Effector memory CD4-positive, alpha-beta T cell (primary cell): Measurements from ENCODE around the gene FKBP11.
"Not testable (repeated sequence)": the region's sequence is repeated elsewhere in the genome, so short reads cannot be mapped to it uniquely, and the experiment has no call there.

Source experiments
- DNase-seq, 3 donors: peaks; one replicate each; pipeline ENCODE4 v3.0.0-alpha.2; 2020
- H3K27ac ChIP-seq: 2 replicates; pipeline ENCODE4 v1.7.0; 2013; ENCODE audit warnings: mild to moderate bottlenecking, low read length, moderate library complexity; ENCODE audit not compliant: insufficient read depth, poor library complexity, severe bottlenecking
- H3K27me3 ChIP-seq: replicated peaks from 2 replicates; pipeline ENCODE4 v1.7.0; 2013; ENCODE audit warnings: mild to moderate bottlenecking, low read length; ENCODE audit not compliant: insufficient read depth, control insufficient read depth, poor library complexity, severe bottlenecking
- H3K36me3 ChIP-seq: 2 replicates; pipeline ENCODE4 v1.7.0; 2013; ENCODE audit warnings: mild to moderate bottlenecking, low read length, moderate library complexity; ENCODE audit not compliant: control insufficient read depth, insufficient read depth
- H3K4me1 ChIP-seq: 2 replicates; pipeline ENCODE4 v1.7.0; 2013; ENCODE audit warnings: low read length, mild to moderate bottlenecking; ENCODE audit not compliant: control insufficient read depth, insufficient read depth, poor library complexity, severe bottlenecking
- H3K4me3 ChIP-seq: 2 replicates; pipeline ENCODE4 v1.7.0; 2013; ENCODE audit warnings: low read length, low read depth, mild to moderate bottlenecking; ENCODE audit not compliant: insufficient read depth, poor library complexity, severe bottlenecking
- H3K9me3 ChIP-seq: 2 replicates; pipeline ENCODE4 v1.7.0; 2013; ENCODE audit warnings: mild to moderate bottlenecking, low read length, moderate library complexity; ENCODE audit not compliant: control insufficient read depth

Gene FKBP11

DNA sequence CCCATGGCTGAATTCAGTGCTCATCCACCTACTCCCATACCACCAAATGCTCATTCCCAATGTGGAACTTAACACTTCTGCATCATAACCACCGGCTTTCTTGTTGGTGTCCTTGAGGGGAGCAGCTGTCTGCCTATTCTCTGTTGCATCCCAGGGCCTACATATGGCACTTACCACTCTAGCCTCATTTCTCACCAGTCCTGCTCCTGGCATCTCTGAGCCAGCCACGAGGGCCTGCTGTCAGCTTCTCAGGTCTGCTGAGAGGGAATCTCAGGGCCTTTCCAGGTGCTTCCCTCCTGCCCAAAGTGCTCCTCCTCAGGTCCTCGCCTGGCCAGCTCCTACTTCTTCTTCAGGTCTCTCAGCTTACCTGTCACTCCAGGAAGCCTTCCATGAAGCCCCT is 35.6 kb downstream of the FKBP11 start:
- no peak for DNase-seq

DNA sequence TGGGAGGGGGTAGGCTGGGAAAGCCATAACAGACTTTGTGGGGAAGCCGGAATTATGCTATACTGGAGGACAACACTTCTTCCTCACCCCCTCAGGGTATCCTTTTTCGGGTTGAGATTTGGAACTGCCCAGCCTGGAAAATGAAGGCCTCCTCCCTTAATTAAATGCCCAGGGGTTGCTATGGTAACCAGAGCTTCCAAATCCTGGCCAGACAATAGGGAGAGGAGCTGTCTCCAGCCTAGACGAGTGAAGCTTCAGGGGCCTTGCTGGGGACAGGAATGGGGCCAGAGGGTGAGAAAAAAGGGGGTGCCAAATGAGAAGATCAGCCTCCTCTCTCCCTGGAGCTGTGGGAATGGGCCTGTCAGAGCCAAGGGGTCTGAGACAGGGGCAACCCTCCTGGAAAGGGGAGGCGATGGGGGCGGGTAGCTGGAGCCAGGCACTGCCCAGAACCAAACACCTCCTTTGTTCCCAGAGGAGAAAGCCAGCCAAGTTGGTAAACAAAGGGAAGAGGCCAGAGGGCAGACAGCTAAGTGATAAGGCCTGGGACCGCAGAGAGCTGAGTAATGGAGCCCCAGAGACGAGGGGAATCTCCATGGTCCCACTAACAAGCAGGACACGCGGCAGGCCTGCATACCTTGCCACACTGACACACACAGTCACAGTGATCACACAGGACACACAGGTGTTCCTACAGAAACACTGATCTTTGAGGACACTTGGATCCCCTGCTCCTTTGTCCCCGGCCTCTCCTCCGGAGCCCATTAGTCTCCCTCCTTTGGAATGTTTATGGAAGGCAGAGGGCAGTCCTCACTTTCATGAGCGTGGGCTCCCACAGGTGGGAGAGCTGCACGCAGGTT is 41.8 kb downstream of the FKBP11 start:
- no peak for DNase-seq
- no peaks in the 10 kb centered on the region for H3K9me3 ChIP-seq
- H3K4me3 ChIP-seq: no peak overlapping the region
- H3K27me3 ChIP-seq: peaks cover 6% of the 10 kb centered on the region
- no peak overlapping the region for H3K27ac ChIP-seq
- no peaks in the 10 kb centered on the region for H3K4me1 ChIP-seq
- no peaks in the 10 kb centered on the region for H3K36me3 ChIP-seq

More for the DNA sequence above, 35.6 kb downstream of the FKBP11 start:
- Histone ChIP-seq H3K4me1 (peaks cover 8% of the 10 kb centered on the region), H3K9me3 (no peaks in the 10 kb centered on the region), H3K4me3 (no peak overlapping the region), H3K36me3 (no peaks in the 10 kb centered on the region), H3K27me3 (peaks cover 13% of the 10 kb centered on the region), H3K27ac (no peak overlapping the region)

DNA sequence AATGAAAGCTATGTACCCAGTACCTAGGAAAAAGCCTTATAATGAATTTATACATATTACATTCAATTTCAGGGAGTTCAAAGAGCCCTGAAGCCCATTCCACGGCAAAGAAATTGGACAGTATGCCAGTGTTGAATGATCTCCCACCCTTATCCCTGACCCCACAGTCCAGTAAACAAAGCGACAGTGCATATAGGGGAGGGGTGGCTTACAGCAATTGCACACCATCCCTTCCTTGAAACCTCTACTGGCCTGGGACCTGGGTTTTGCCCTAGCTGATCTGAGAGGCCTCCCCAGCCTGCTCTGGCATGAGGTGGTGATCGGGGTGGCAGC is 42.4 kb downstream of the FKBP11 start:
- Histone ChIP-seq H3K4me3 (no peak overlapping the region), H3K36me3 (no peaks in the 10 kb centered on the region), H3K9me3 (no peaks in the 10 kb centered on the region), H3K27me3 (peaks cover 6% of the 10 kb centered on the region), H3K4me1 (no peaks in the 10 kb centered on the region), H3K27ac (no peak overlapping the region)
- DNase-seq: no peak

- no peaks in the 10 kb centered on the region for H3K4me1 ChIP-seq
- peaks cover 6% of the 10 kb centered on the region for H3K27me3 ChIP-seq
- H3K4me3 ChIP-seq: no peak overlapping the region
- DNase-seq: no peak
- no peak overlapping the region for H3K27ac ChIP-seq
- no peaks in the 10 kb centered on the region for H3K9me3 ChIP-seq
- H3K36me3 ChIP-seq: no peaks in the 10 kb centered on the region
These were observed 43.0 kb downstream of the FKBP11 start for GRCh38 chr12:48882315-48882687.

GRCh38 chr12:48881686-48882314 is 43.5 kb downstream of the FKBP11 start:
- H3K36me3 ChIP-seq: no peaks in the 10 kb centered on the region

GRCh38 chr12:48880647-48881046 is 44.6 kb downstream of the FKBP11 start:
- H3K27me3 ChIP-seq: peaks cover 6% of the 10 kb centered on the region
- no peaks in the 10 kb centered on the region for H3K4me1 ChIP-seq
- no peaks in the 10 kb centered on the region for H3K9me3 ChIP-seq
- H3K27ac ChIP-seq: no peak overlapping the region
- DNase-seq: no peak
- H3K36me3 ChIP-seq: no peaks in the 10 kb centered on the region
- H3K4me3 ChIP-seq: no peak overlapping the region

More at GRCh38 chr12:48881686-48882314, 43.5 kb downstream of the FKBP11 start:
- DNase-seq: no peak
- Histone ChIP-seq H3K4me1 (no peaks in the 10 kb centered on the region), H3K4me3 (no peak overlapping the region), H3K9me3 (no peaks in the 10 kb centered on the region), H3K27me3 (peaks cover 6% of the 10 kb centered on the region), H3K27ac (no peak overlapping the region)

GRCh38 chr12:48878548-48878947 is 46.7 kb downstream of the FKBP11 start:
- peaks cover 6% of the 10 kb centered on the region for H3K27me3 ChIP-seq
- H3K4me3 ChIP-seq: no peak overlapping the region
- H3K36me3 ChIP-seq: no peaks in the 10 kb centered on the region
- H3K27ac ChIP-seq: no peak overlapping the region
- H3K4me1 ChIP-seq: no peaks in the 10 kb centered on the region
- no peaks in the 10 kb centered on the region for H3K9me3 ChIP-seq
- no peak for DNase-seq

- Histone ChIP-seq H3K9me3 (no peaks in the 10 kb centered on the region), H3K27me3 (peaks cover 6% of the 10 kb centered on the region), H3K4me1 (no peaks in the 10 kb centered on the region), H3K36me3 (no peaks in the 10 kb centered on the region), H3K4me3 (no peak overlapping the region), H3K27ac (no peak overlapping the region)
- no peak for DNase-seq
These were observed 49.3 kb downstream of the FKBP11 start for GRCh38 chr12:48875944-48876515.

DNA sequence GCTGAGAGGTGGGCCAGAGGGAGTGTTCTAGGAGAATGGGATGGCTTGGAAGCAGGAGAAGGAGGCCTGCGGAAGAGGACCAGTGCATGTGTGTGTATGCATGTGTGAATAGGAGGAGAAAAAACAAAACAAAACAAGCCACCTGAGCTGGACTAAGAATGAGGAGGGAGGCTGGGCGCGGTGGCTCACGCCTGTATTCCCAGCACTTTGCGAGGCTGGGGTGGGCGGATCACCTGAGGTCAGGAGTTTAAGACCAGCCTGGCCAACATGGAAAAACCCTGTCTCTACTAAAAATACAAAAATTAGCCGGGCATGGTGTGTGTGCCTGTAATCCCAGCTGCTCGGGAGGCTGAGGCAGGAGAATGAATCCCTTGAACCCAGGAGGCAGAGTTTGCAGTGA is 51.8 kb downstream of the FKBP11 start:
- not testable (repeated sequence) for H3K27me3 ChIP-seq, H3K27ac ChIP-seq, H3K4me3 ChIP-seq, H3K4me1 ChIP-seq, H3K9me3 ChIP-seq, DNase-seq, H3K36me3 ChIP-seq

GRCh38 chr12:48873096-48873495 is 52.2 kb downstream of the FKBP11 start:
- Histone ChIP-seq H3K4me1 (no peaks in the 10 kb centered on the region), H3K27me3 (no peaks in the 10 kb centered on the region), H3K9me3 (no peaks in the 10 kb centered on the region), H3K4me3 (no peak overlapping the region), H3K36me3 (no peaks in the 10 kb centered on the region), H3K27ac (no peak overlapping the region)
- no peak for DNase-seq
